ENCODE data around the gene MYBPH.

MYBPH gene

GRCh38 chr1:203127666-203128430, 47.8 kb downstream of the MYBPH start, which contains the start of gene ADORA1:
Gene ADORA1 (plus strand): TSS chr1:203127726. CDS start chr1:203128842, 1,116 bp downstream.
- DNase-seq: peak in 1 of 2 experiments; percentile 28

DNA sequence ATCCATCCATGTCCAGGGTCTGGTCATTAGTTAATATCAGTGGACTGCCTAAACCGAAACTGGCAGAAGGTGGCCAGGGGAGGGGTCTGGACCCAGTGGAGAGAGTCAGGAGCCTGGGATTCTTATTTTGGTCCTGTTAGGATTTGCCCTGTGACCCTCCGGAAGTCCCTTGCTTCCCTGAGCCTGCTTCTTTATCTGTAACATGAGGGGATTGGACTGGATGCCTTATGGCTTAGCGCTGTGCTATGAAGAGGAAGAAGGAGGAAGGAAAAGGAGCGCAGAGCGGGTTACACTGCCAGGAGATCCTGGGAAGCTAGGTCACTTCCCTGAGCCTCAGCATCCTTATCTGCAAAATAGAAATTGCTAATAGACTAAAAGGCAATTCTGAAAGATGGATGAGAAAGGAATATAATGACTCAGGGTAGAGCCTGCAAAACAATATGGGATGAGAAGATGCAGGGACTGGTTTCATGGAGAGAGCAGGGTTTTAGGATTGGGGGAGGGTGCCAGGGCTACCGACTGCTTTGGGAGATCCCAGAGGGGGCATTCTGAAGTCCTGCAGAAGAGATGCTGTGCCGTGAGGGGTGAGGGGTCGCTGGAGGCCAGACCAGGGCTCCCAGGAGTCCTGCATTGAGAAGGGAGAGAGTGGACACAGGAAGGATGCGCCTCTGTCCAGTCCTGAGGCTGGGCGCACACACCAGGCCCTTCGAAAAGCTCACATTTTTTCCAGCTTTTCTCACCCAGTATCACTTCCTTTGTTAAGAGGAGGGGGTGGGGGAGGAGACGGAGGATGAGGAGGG, 48.6 kb downstream of the MYBPH start:
- DNase-seq: no peak

GRCh38 chr1:203126151-203126865, 49.3 kb downstream of the MYBPH start:
- peak in 1 of 2 experiments; percentile 13 for DNase-seq

- no peak for DNase-seq
Measured at GRCh38 chr1:203124546-203125317, 50.9 kb downstream of the MYBPH start.

GRCh38 chr1:203124011-203124410, 51.6 kb downstream of the MYBPH start:
- no peak for DNase-seq

DNA sequence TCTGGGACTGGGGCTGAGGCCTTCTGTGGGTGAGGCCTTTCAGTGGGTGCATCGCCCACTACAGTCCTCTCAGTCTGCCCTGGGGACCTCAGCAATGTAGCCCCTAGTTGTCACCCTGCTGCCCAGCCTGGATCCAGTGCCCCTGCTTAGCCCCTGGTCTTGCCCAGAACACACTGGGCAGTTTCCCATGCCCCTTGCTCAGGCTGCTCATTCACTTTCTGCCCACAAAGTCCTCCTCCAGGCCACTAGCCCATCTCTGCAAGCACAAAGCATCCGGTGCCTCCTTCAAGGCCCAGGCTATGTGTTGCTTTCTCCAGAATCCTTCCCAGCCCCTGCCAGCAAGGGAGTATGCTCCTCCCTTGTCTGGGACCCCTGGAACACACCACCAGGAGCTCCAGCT, 53.5 kb downstream of the MYBPH start:
- DNase-seq: no peak

GRCh38 chr1:203121186-203122015, 54.2 kb downstream of the MYBPH start:
- DNase-seq: no peak

DNA sequence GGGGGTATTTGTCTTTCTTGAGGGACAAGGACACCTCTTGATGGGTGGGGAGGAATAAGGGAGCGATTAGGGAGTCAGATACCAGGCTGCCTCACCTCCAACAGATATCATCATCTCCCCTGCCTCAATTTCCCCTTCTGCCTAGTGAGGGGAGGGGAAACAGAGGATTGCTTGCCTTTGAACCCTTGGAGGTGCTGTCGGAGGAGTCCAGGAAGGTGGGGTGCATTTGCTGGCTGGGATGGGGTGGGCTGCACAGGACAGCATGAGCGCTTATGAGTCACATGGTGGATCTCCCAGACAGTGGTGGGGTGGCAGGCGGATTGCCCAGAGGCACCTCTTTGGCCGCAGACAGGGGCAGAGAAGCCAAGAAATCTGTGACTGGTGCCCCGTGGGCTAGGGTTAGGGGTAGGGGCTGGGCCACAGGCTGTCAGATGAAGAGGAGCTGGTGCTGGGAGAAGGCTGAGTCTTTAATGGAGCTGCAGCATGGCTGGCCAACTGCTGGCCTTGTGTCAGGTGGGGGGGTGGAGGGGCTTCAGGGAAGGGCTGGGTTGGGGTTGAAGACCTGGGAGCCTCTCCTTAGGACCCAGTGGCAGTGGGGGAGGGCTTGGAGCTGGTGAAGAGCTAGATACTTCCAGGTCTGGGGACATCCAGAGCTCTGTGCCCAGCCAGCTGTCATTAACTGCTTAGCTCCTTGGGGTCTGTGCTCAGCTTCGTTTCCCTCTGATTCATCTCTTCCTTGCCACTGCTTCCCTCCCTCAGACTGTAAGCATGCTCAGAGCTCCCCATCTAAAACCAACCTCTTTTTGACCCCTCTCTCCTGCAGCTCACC, 55.1 kb downstream of the MYBPH start:
- DNase-seq: no peak

Data from NCI-H524 (cell line).